ENCODE measurements around the gene LGR6. TPM values are rescaled to one million over a fixed set of nuclear protein-coding genes. Genes with fewer than 3 reads are reported as not detected.
A peak's percentile ranks its signal among the peaks of the same experiment; 100 is the strongest.

Gene LGR6
- total RNA-seq, 4 donors from 2014 or later: 1.6 to 4.9 (median 4.1) TPM

DNA sequence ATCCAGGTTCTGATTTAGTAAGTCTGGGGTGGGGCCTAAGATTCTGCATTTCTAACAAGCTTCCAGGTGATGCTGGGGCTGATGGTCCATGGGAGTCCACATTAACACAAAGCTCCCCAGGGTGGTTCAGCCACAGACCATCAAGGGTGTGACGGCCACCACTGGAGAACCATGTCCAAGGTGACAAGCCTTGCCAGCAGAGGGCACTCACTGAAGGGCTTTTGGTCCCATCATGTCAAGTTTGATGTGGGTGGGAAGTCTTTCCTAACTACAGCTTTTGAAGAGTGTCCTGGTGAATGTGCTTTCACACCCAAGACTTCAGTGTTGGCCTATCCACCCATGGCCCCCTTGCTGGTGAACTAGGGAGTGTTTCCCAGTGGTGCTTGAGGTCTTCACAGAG is 81.0 kb downstream of the LGR6 start:
- Histone ChIP-seq H3K27me3 (peaks cover 8% of the 10 kb centered on the region), H3K4me3 (no peak overlapping the region), H3K9me3 (no peaks in the 10 kb centered on the region), H3K27ac (no peak overlapping the region), H3K4me1 (no peaks in the 10 kb centered on the region), H3K36me3 (no peaks in the 10 kb centered on the region)
- TF ChIP-seq POLR2A (IDR thresholded peaks at IDR 0.05) (no peak), EP300 (IDR thresholded peaks at IDR 0.05) (no peak), POLR2AphosphoS5 (IDR thresholded peaks at IDR 0.05) (no peak)
- TF ChIP-seq, protein P1, sequence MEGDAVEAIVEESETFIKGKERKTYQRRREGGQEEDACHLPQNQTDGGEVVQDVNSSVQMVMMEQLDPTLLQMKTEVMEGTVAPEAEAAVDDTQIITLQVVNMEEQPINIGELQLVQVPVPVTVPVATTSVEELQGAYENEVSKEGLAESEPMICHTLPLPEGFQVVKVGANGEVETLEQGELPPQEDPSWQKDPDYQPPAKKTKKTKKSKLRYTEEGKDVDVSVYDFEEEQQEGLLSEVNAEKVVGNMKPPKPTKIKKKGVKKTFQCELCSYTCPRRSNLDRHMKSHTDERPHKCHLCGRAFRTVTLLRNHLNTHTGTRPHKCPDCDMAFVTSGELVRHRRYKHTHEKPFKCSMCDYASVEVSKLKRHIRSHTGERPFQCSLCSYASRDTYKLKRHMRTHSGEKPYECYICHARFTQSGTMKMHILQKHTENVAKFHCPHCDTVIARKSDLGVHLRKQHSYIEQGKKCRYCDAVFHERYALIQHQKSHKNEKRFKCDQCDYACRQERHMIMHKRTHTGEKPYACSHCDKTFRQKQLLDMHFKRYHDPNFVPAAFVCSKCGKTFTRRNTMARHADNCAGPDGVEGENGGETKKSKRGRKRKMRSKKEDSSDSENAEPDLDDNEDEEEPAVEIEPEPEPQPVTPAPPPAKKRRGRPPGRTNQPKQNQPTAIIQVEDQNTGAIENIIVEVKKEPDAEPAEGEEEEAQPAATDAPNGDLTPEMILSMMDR (IDR thresholded peaks at IDR 0.05): no peak
- peak in 1 of 2 donors; percentile 77 for DNase-seq (ENCODE audit: low spot score in 2 of 2)
- WGBS: 57% methylated on average over 1 of the region's 1 CpG

DNA sequence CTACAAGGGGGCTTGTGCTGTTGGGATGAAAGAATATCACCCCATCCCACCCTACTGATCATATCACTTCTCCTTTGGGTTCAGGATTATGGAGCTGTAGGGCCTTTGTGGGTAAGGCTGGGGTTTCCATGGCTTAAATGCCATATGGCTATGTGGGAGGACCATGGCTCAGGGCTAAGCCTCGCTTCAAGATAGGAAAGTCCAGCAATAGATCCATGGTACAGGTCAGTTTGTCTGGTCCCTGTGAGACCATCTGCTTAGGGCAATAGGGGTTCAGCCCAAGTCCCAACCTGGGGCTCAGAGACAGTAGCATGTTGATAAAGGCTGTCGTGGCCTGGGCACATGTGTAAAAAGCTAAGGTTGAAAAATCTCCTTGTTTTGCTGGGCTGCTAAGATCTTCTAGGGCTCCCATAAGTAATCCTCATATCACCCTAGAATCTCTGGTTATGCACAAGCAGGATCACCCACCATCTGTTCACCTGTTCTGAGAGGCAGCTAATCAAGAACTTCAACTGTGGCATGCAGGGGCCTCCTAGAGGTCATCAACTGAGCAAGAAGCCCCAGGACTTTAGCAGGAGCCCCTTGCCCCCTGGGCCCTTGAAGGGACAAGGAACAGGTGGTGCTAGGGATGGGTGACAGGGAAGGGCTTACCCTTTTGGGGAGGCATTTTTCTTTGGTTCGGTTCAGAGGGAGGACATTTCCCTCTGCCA is 81.6 kb downstream of the LGR6 start:
- no peak for TF ChIP-seq POLR2AphosphoS5 (IDR thresholded peaks at IDR 0.05)
- TF ChIP-seq, protein P1 (IDR thresholded peaks at IDR 0.05): no peak
- no peak for TF ChIP-seq POLR2A (IDR thresholded peaks at IDR 0.05)
- no peak for TF ChIP-seq EP300 (IDR thresholded peaks at IDR 0.05)
- WGBS: 92% methylated on average over 2 of the region's 3 CpGs
- no peaks in the 10 kb centered on the region for H3K9me3 ChIP-seq
- H3K4me3 ChIP-seq: no peak overlapping the region
- peak in 1 of 2 donors; percentile 26 for DNase-seq (ENCODE audit: low spot score in 2 of 2)
- H3K36me3 ChIP-seq: no peaks in the 10 kb centered on the region
- peaks cover 8% of the 10 kb centered on the region for H3K27me3 ChIP-seq
- H3K4me1 ChIP-seq: no peaks in the 10 kb centered on the region
- no peak overlapping the region for H3K27ac ChIP-seq

DNA sequence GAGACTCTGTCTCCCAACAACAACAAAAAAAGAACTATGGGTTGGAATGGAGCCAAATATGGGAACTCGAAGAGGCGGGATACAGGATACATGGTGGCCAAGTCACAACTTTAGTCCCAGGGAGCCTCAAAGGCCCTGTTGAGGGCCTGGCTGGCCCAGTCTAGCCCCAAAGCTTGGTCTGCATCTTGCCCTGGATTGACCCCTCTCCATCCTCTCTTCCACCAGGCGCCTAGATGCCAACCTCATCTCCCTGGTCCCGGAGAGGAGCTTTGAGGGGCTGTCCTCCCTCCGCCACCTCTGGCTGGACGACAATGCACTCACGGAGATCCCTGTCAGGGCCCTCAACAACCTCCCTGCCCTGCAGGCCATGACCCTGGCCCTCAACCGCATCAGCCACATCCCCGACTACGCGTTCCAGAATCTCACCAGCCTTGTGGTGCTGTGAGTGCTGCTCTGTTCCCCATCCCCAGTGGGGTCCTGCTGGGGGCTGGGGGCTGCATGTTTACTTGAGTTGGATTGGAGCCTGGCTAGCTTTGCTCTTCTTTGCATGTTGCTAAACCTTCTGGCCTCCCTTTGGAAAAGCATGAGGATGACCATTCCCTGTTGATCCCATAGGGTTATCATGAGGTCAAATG is 82.6 kb downstream of the LGR6 start:
- H3K4me3 ChIP-seq: no peak overlapping the region
- TF ChIP-seq POLR2AphosphoS5 (IDR thresholded peaks at IDR 0.05) (no peak), EP300 (IDR thresholded peaks at IDR 0.05) (no peak), POLR2A (IDR thresholded peaks at IDR 0.05) (no peak)
- TF ChIP-seq, protein P1 (IDR thresholded peaks at IDR 0.05): no peak
- no peaks in the 10 kb centered on the region for H3K36me3 ChIP-seq
- H3K9me3 ChIP-seq: no peaks in the 10 kb centered on the region
- H3K27me3 ChIP-seq: no peaks in the 10 kb centered on the region
- DNase-seq (ENCODE audit: low spot score in 2 of 2): peak in 1 of 2 donors; percentile 62
- H3K4me1 ChIP-seq: no peaks in the 10 kb centered on the region
- WGBS: 89% methylated on average over 11 of the region's 11 CpGs
- H3K27ac ChIP-seq: no peak overlapping the region

DNA sequence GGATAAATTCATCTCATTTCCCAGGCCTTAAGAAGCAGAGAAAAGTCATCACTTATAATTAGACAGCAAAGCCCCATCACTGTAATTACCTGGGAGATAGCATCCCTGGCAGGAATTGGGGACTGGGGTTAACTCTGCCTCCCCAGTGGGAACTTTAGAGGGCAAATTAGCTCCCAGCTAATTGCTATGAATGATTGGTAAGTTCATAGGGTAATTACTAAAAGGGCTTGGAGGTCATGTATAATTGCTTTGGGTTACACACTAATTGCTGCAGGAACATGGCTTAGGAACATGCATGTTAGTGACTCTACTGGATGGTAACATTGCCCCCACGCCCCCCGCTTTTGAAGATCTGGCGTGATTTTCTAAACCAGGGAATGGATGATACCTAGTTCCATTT is 83.3 kb downstream of the LGR6 start:
- DNase-seq (ENCODE audit: low spot score in 2 of 2): peak in 1 of 2 donors; percentile 21
- TF ChIP-seq EP300 (IDR thresholded peaks at IDR 0.05) (no peak), POLR2AphosphoS5 (IDR thresholded peaks at IDR 0.05) (no peak), POLR2A (IDR thresholded peaks at IDR 0.05) (no peak)
- TF ChIP-seq, protein P1 (IDR thresholded peaks at IDR 0.05): no peak
- 97% methylated on average over 3 of the region's 3 CpGs for WGBS

DNA sequence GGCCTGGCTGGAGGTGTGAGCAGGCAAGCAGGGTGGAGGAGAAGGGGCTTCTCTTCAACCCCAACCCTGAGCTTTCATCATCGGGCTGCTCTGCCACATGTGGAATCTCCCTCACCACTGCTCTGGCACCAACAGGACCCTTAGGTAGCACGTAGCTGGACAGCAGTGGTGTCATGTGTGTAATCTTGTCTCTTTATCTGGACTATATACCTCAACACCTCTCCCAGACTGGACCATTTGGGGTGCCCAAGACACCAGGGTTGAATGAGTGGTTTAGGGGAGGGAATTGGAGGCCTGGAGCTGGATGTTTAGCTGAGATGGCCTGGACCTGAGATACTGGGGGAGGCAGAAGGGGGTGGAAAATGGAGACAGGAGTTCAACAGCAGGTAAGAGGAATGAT is 85.2 kb downstream of the LGR6 start:
- Histone ChIP-seq H3K27ac (no peak overlapping the region), H3K4me3 (no peak overlapping the region), H3K27me3 (no peaks in the 10 kb centered on the region), H3K4me1 (peaks cover 13% of the 10 kb centered on the region), H3K36me3 (no peaks in the 10 kb centered on the region), H3K9me3 (no peaks in the 10 kb centered on the region)
- TF ChIP-seq, protein P1 (IDR thresholded peaks at IDR 0.05): no peak
- no peak for TF ChIP-seq POLR2AphosphoS5 (IDR thresholded peaks at IDR 0.05)
- no peak for TF ChIP-seq EP300 (IDR thresholded peaks at IDR 0.05)
- TF ChIP-seq POLR2A (IDR thresholded peaks at IDR 0.05): no peak
- WGBS: 86% methylated on average over 2 of the region's 2 CpGs
- peak in 1 of 2 donors; percentile 50 for DNase-seq (ENCODE audit: low spot score in 2 of 2)

More for the DNA sequence above, 83.3 kb downstream of the LGR6 start:
- Histone ChIP-seq H3K27me3 (no peaks in the 10 kb centered on the region), H3K4me3 (no peak overlapping the region), H3K27ac (no peak overlapping the region), H3K36me3 (no peaks in the 10 kb centered on the region), H3K4me1 (peaks cover 1% of the 10 kb centered on the region), H3K9me3 (no peaks in the 10 kb centered on the region)

All from suprapubic skin (tissue), 4 donors.